MM.1S (cell line): Measurements from ENCODE around the gene ATP1A2.

ENCODE experiments used
- DNase-seq: peaks from one replicate; pipeline ENCODE4 v3.0.0-alpha.2; 2015
- H2AFZ ChIP-seq: fragments of 300-600 bp; sonication (generic); 2 replicates; pipeline ENCODE4 v1.6.0; 2016; ENCODE audit warnings: antibody characterized with exemption, low read length
- H3F3A ChIP-seq: fragments of 300-600 bp; sonication (generic); 2 replicates; pipeline ENCODE4 v1.6.1; 2016; ENCODE audit warnings: mild to moderate bottlenecking, antibody characterized with exemption, low read length, moderate library complexity, mixed read lengths; ENCODE audit not compliant: insufficient read depth
- H3K27ac ChIP-seq: fragments of 300-600 bp; sonication (generic); 2 replicates; pipeline ENCODE4 v1.5.1; 2016; ENCODE audit warnings: mild to moderate bottlenecking, low read length
- H3K27me3 ChIP-seq: fragments of 300-600 bp; sonication (generic); replicated peaks from 2 replicates; pipeline ENCODE4 v1.6.0; 2016; ENCODE audit warnings: low read length; ENCODE audit not compliant: insufficient read depth
- H3K36me3 ChIP-seq: fragments of 300-600 bp; sonication (generic); replicated peaks from 2 replicates; pipeline ENCODE4 v1.6.1; 2016; ENCODE audit warnings: mild to moderate bottlenecking, low read length, mixed read lengths; ENCODE audit not compliant: insufficient read depth
- H3K4me1 ChIP-seq: fragments of 300-600 bp; sonication (generic); 2 replicates; pipeline ENCODE4 v1.6.1; 2016; ENCODE audit warnings: low read length, mixed read lengths
- H3K4me2 ChIP-seq: fragments of 300-600 bp; sonication (generic); 2 replicates; pipeline ENCODE4 v1.6.0; 2016; ENCODE audit warnings: low read depth, low read length
- H3K4me3 ChIP-seq: fragments of 300-600 bp; sonication (generic); 2 replicates; pipeline ENCODE4 v1.5.1; 2016; ENCODE audit warnings: low read length, mixed read lengths
- H3K79me2 ChIP-seq: fragments of 300-600 bp; sonication (generic); 2 replicates; pipeline ENCODE4 v1.6.1; 2016; ENCODE audit warnings: mixed run types, low read length, mixed read lengths
- H3K9ac ChIP-seq: fragments of 300-600 bp; sonication (generic); 2 replicates; pipeline ENCODE4 v1.6.1; 2016; ENCODE audit warnings: low read length, mixed read lengths
- H3K9me2 ChIP-seq: fragments of 300-600 bp; sonication (generic); replicated peaks from 2 replicates; pipeline ENCODE4 v1.6.1; 2016; ENCODE audit warnings: mild to moderate bottlenecking, low read length, mixed read lengths; ENCODE audit not compliant: insufficient read depth
- H3K9me3 ChIP-seq: fragments of 300-600 bp; sonication (generic); replicated peaks from 2 replicates; pipeline ENCODE4 v1.6.1; 2016; ENCODE audit warnings: mild to moderate bottlenecking, low read length, mixed read lengths; ENCODE audit not compliant: insufficient read depth
- H4K20me1 ChIP-seq: fragments of 300-600 bp; sonication (generic); 2 replicates; pipeline ENCODE4 v1.6.1; 2016; ENCODE audit warnings: mild to moderate bottlenecking, low read length, moderate library complexity, mixed read lengths; ENCODE audit not compliant: insufficient read depth
- CTCF ChIP-seq: fragments of 300-600 bp; sonication (generic); IDR thresholded peaks from 2 replicates; pipeline ENCODE4 v1.5.1; 2016; ENCODE audit warnings: antibody characterized with exemption, low read length, mixed read lengths
- EZH2 ChIP-seq: fragments of 300-600 bp; sonication (generic); optimal IDR thresholded peaks from 2 replicates; pipeline ENCODE3; 2017; ENCODE audit warnings: low read depth, mild to moderate bottlenecking, antibody characterized with exemption, low read length, mixed read lengths
- EZH2phosphoT487 ChIP-seq: fragments of 300-600 bp; sonication (generic); IDR thresholded peaks from 2 replicates; pipeline ENCODE4 v1.6.1; 2018; ENCODE audit warnings: antibody characterized with exemption, low read length

Gene ATP1A2

GRCh38 chr1:160121388-160121787 lies 5.8 kb downstream of the ATP1A2 start:
- H4K20me1 ChIP-seq = no peaks in the 10 kb centered on the region
- no peaks in the 10 kb centered on the region for H3F3A ChIP-seq
- peaks cover 7% of the 10 kb centered on the region; the same call in 1 of the 2 replicates for H3K27me3 ChIP-seq
- TF ChIP-seq EZH2 (no peak), EZH2phosphoT487 (no peak), CTCF (no peak)
- H3K4me1 ChIP-seq = no peaks in the 10 kb centered on the region
- no peak overlapping the region for H2AFZ ChIP-seq
- H3K4me3 ChIP-seq = no peak overlapping the region
- no peaks in the 10 kb centered on the region for H3K36me3 ChIP-seq
- H3K79me2 ChIP-seq = no peaks in the 10 kb centered on the region
- no peak overlapping the region for H3K27ac ChIP-seq
- no peaks in the 10 kb centered on the region for H3K9me2 ChIP-seq
- H3K4me2 ChIP-seq = no peak overlapping the region
- no peaks in the 10 kb centered on the region for H3K9me3 ChIP-seq
- no peak for DNase-seq
- H3K9ac ChIP-seq = no peak overlapping the region

- H3K9ac ChIP-seq = no peak overlapping the region
- H3K4me2 ChIP-seq = no peak overlapping the region
- H3K9me3 ChIP-seq = no peaks in the 10 kb centered on the region
- no peaks in the 10 kb centered on the region for H4K20me1 ChIP-seq
- no peaks in the 10 kb centered on the region for H3F3A ChIP-seq
- no peak for DNase-seq
- no peak overlapping the region for H3K4me3 ChIP-seq
- no peak overlapping the region for H2AFZ ChIP-seq
- H3K27ac ChIP-seq = no peak overlapping the region
- TF ChIP-seq CTCF (no peak), EZH2phosphoT487 (no peak), EZH2 (no peak)
- H3K9me2 ChIP-seq = no peaks in the 10 kb centered on the region
- no peaks in the 10 kb centered on the region for H3K4me1 ChIP-seq
- H3K79me2 ChIP-seq = no peaks in the 10 kb centered on the region
- no peaks in the 10 kb centered on the region for H3K36me3 ChIP-seq
- H3K27me3 ChIP-seq = no peaks in the 10 kb centered on the region
These were observed 7.5 kb downstream of the ATP1A2 start for GRCh38 chr1:160122978-160123495.

- Histone ChIP-seq H4K20me1 (no peaks in the 10 kb centered on the region), H3K4me3 (no peak overlapping the region), H3K9me2 (no peaks in the 10 kb centered on the region), H3K4me2 (no peak overlapping the region), H3K9ac (no peak overlapping the region), H3K9me3 (no peaks in the 10 kb centered on the region), H2AFZ (no peak overlapping the region), H3K27me3 (no peaks in the 10 kb centered on the region), H3K27ac (no peak overlapping the region), H3K36me3 (no peaks in the 10 kb centered on the region), H3K4me1 (no peaks in the 10 kb centered on the region), H3F3A (no peaks in the 10 kb centered on the region), H3K79me2 (no peaks in the 10 kb centered on the region)
- no peak for DNase-seq
- TF ChIP-seq EZH2phosphoT487 (no peak), CTCF (no peak), EZH2 (no peak)
These were observed 8.2 kb downstream of the ATP1A2 start for GRCh38 chr1:160123726-160124125.
